PFSK-1 (cell line): ENCODE data around the gene MYO1D.

Experiments used
- REST ChIP-seq, 2 experiments: IDR thresholded peaks; 2 replicates each; pipeline versions ENCODE4 v1.6.1 to v1.8.0; 2011 to 2012; ENCODE audit warnings: low read depth in 2 of 2, low read length in 2 of 2, control low read depth in 1 of 2, inconsistent platforms in 1 of 2, mild to moderate bottlenecking in 1 of 2, moderate library complexity in 1 of 2; ENCODE audit not compliant: insufficient read depth in 1 of 2
- SIN3A ChIP-seq: IDR thresholded peaks from 2 replicates; pipeline ENCODE4 v1.6.1; 2012; ENCODE audit warnings: mild to moderate bottlenecking, low read length, moderate library complexity, borderline replicate concordance; ENCODE audit not compliant: insufficient read depth

- TF ChIP-seq SIN3A (no peak), REST (IDR thresholded peaks at IDR 0.05; ENCODE audit: insufficient read depth in 1 of 2, low read depth in 2 of 2, low read length in 2 of 2) (no peak)
Measured at GRCh38 chr17:32664936-32665583, 211.9 kb downstream of the MYO1D start.
